ENCODE data around the gene SAMD8. TPM values are rescaled to one million over a fixed set of nuclear protein-coding genes. Genes with fewer than 3 reads are reported as not detected.

SAMD8 gene
- total RNA-seq, 1 donor from 2014 or later, result 14.9 TPM

DNA sequence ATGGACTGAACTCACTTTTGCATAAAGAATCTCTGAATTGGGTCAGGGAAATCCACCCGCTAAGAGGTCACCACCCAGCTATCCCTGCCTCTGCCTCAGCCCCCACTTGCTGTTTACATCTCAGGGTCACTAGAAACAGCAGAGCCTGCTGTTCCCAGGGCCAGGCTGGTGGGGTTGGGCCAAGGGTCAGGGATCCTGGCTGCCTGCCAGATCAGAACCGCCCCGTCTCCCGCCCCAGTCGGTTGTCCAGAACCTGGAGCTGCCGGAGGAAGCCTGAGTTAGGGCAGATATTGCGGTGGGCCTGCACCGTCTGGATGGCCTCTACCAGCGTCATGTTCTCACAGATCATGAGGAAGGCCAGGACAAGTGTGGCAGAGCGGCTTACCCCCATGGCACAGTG lies 17.0 kb upstream of the SAMD8 start:
- Mint-ChIP-seq H3K9me3 (no peaks in the 10 kb centered on the region), H3K27ac (no peak overlapping the region), H3K4me1 (ENCODE audit: low read depth) (no peaks in the 10 kb centered on the region), H3K36me3 (ENCODE audit: low read depth) (no peaks in the 10 kb centered on the region), H3K27me3 (ENCODE audit: low read depth) (no peaks in the 10 kb centered on the region), H3K4me3 (ENCODE audit: low read depth) (no peak overlapping the region)
- no peak for DNase-seq (ENCODE audit: low spot score)
- intact Hi-C loops (cut with micrococcal nuclease), result no loop called here

GRCh38 chr10:75095631-75096030 lies 15.8 kb upstream of the SAMD8 start:
- H3K4me3 Mint-ChIP-seq (ENCODE audit: low read depth), result no peak overlapping the region
- intact Hi-C loops (cut with micrococcal nuclease), result loop anchor here (5.0 kb wide), 1 partner anchor 853 kb away; no protein-coding TSS in a partner anchor
- peaks cover 1% of the 10 kb centered on the region for H3K4me1 Mint-ChIP-seq (ENCODE audit: low read depth)
- H3K27me3 Mint-ChIP-seq (ENCODE audit: low read depth), result no peaks in the 10 kb centered on the region
- H3K27ac Mint-ChIP-seq, result no peak overlapping the region
- no peaks in the 10 kb centered on the region for H3K36me3 Mint-ChIP-seq (ENCODE audit: low read depth)
- no peaks in the 10 kb centered on the region for H3K9me3 Mint-ChIP-seq
- no peak for DNase-seq (ENCODE audit: low spot score)

DNA sequence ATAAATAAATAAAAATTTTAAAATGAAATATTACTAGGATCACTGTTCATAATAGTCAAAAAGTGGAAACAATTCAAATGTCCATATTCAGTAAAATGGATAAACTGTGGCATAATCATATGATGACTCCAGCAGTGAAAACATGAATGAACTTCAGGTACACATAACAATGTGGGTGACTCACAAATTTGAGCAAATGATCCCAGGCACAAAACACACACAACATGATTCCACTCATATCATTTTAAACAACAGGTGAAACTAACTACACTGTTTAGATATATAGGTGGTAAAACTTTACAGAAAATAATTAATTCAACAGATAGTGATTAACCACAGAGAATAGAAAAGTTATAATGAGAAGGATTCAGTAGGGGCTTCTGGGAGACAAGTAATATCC lies 14.7 kb upstream of the SAMD8 start:
- DNase-seq (ENCODE audit: low spot score), result no peak
- Mint-ChIP-seq H3K36me3 (ENCODE audit: low read depth) (no peaks in the 10 kb centered on the region), H3K27me3 (ENCODE audit: low read depth) (no peaks in the 10 kb centered on the region), H3K4me3 (ENCODE audit: low read depth) (no peak overlapping the region), H3K4me1 (ENCODE audit: low read depth) (peaks cover 3% of the 10 kb centered on the region), H3K27ac (no peak overlapping the region), H3K9me3 (no peaks in the 10 kb centered on the region)
- intact Hi-C loops (cut with micrococcal nuclease), result loop anchor here (5.0 kb wide), 1 partner anchor 854 kb away; no protein-coding TSS in a partner anchor

GRCh38 chr10:75097666-75098285 lies 13.7 kb upstream of the SAMD8 start:
- intact Hi-C loops (cut with micrococcal nuclease), result loop anchor here (5.0 kb wide), 1 partner anchor 855 kb away; no protein-coding TSS in a partner anchor
- peaks cover 3% of the 10 kb centered on the region for H3K4me1 Mint-ChIP-seq (ENCODE audit: low read depth)
- no peaks in the 10 kb centered on the region for H3K9me3 Mint-ChIP-seq
- no peak overlapping the region for H3K27ac Mint-ChIP-seq
- H3K36me3 Mint-ChIP-seq (ENCODE audit: low read depth), result no peaks in the 10 kb centered on the region
- no peak overlapping the region for H3K4me3 Mint-ChIP-seq (ENCODE audit: low read depth)
- no peak for DNase-seq (ENCODE audit: low spot score)
- no peaks in the 10 kb centered on the region for H3K27me3 Mint-ChIP-seq (ENCODE audit: low read depth)

GRCh38 chr10:75098902-75099673 lies 12.4 kb upstream of the SAMD8 start:
- Mint-ChIP-seq H3K27me3 (ENCODE audit: low read depth) (no peaks in the 10 kb centered on the region), H3K27ac (no peak overlapping the region), H3K4me1 (ENCODE audit: low read depth) (peaks cover 3% of the 10 kb centered on the region), H3K9me3 (no peaks in the 10 kb centered on the region), H3K4me3 (ENCODE audit: low read depth) (no peak overlapping the region), H3K36me3 (ENCODE audit: low read depth) (no peaks in the 10 kb centered on the region)
- intact Hi-C loops (cut with micrococcal nuclease), result loop anchor here (5.0 kb wide), 1 partner anchor 857 kb away; no protein-coding TSS in a partner anchor
- no peak for DNase-seq (ENCODE audit: low spot score)

- intact Hi-C loops (cut with micrococcal nuclease), result loop anchor here (2.0 to 5.0 kb wide), 2 partner anchors 833 to 858 kb away; no protein-coding TSS in a partner anchor
- Mint-ChIP-seq H3K9me3 (no peaks in the 10 kb centered on the region), H3K36me3 (ENCODE audit: low read depth) (no peaks in the 10 kb centered on the region), H3K27me3 (ENCODE audit: low read depth) (no peaks in the 10 kb centered on the region), H3K27ac (no peak overlapping the region), H3K4me1 (ENCODE audit: low read depth) (peaks cover 3% of the 10 kb centered on the region), H3K4me3 (ENCODE audit: low read depth) (no peak overlapping the region)
- DNase-seq (ENCODE audit: low spot score), result peak; percentile 69
These were observed 11.3 kb upstream of the SAMD8 start for GRCh38 chr10:75099952-75100763.

- Mint-ChIP-seq H3K4me1 (ENCODE audit: low read depth) (peaks cover 3% of the 10 kb centered on the region), H3K27ac (no peak overlapping the region), H3K27me3 (ENCODE audit: low read depth) (no peaks in the 10 kb centered on the region), H3K9me3 (no peaks in the 10 kb centered on the region), H3K36me3 (ENCODE audit: low read depth) (no peaks in the 10 kb centered on the region), H3K4me3 (ENCODE audit: low read depth) (no peak overlapping the region)
- no peak for DNase-seq (ENCODE audit: low spot score)
- intact Hi-C loops (cut with micrococcal nuclease), result loop anchor here (2.0 kb wide), 1 partner anchor 834 kb away; no protein-coding TSS in a partner anchor
These were observed 10.6 kb upstream of the SAMD8 start for GRCh38 chr10:75100764-75101291.

- H3K4me3 Mint-ChIP-seq (ENCODE audit: low read depth), result no peak overlapping the region
- H3K27me3 Mint-ChIP-seq (ENCODE audit: low read depth), result no peaks in the 10 kb centered on the region
- no peak overlapping the region for H3K27ac Mint-ChIP-seq
- intact Hi-C loops (cut with micrococcal nuclease), result loop anchor here (2.0 kb wide), 1 partner anchor 835 kb away; no protein-coding TSS in a partner anchor
- H3K4me1 Mint-ChIP-seq (ENCODE audit: low read depth), result peaks cover 3% of the 10 kb centered on the region
- DNase-seq (ENCODE audit: low spot score), result no peak
- no peaks in the 10 kb centered on the region for H3K9me3 Mint-ChIP-seq
- no peaks in the 10 kb centered on the region for H3K36me3 Mint-ChIP-seq (ENCODE audit: low read depth)
These were observed 9.8 kb upstream of the SAMD8 start for GRCh38 chr10:75101416-75102251.

DNA sequence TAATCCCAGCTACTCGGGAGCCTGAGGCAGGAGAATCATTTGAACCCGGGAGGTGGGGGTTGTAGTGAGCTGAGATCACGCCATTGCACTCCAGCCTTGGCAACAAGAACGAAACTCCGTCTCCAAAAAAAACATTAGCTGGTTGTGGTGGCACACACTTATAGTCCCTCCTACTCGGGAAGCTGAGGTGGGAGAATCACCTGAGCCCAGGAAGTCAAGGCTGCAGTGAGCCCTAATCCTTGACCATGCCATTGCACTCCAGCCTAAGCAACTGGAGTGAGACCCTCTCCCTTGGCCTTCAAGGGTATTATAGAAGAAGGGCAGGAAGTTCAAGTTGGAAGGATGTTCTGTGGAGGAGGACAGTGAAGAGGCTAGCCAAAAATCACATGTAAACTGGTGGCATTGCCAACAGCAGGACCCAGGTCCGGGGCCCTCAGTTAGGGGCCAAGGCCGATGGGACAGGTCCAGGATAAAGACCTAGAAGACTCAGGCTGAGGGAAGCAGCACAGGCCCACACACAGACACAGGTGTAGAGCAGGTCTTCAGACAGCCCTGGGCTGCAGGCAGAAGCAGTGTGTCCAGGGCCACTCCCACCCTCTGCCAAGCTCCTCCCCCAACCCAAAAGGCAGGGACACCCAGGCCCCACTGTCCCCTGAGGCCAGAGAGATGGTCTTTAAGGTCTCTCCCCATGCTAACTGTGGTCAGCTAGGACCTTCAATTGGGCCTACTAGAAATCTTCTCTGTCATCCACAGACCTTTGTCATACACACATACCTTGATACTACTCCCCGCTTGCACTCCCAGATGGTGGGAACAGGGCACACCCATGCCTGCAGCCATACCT lies 8.4 kb upstream of the SAMD8 start:
- H3K4me1 Mint-ChIP-seq (ENCODE audit: low read depth), result peaks cover 3% of the 10 kb centered on the region
- intact Hi-C loops (cut with micrococcal nuclease), result no loop called here
- no peak overlapping the region for H3K27ac Mint-ChIP-seq
- H3K36me3 Mint-ChIP-seq (ENCODE audit: low read depth), result no peaks in the 10 kb centered on the region
- no peaks in the 10 kb centered on the region for H3K27me3 Mint-ChIP-seq (ENCODE audit: low read depth)
- no peak overlapping the region for H3K4me3 Mint-ChIP-seq (ENCODE audit: low read depth)
- no peak for DNase-seq (ENCODE audit: low spot score)
- H3K9me3 Mint-ChIP-seq, result no peaks in the 10 kb centered on the region

- peaks cover 3% of the 10 kb centered on the region for H3K4me1 Mint-ChIP-seq (ENCODE audit: low read depth)
- no peak for DNase-seq (ENCODE audit: low spot score)
- H3K36me3 Mint-ChIP-seq (ENCODE audit: low read depth), result no peaks in the 10 kb centered on the region
- intact Hi-C loops (cut with micrococcal nuclease), result no loop called here
- H3K9me3 Mint-ChIP-seq, result no peaks in the 10 kb centered on the region
- no peak overlapping the region for H3K27ac Mint-ChIP-seq
- H3K4me3 Mint-ChIP-seq (ENCODE audit: low read depth), result no peak overlapping the region
- no peaks in the 10 kb centered on the region for H3K27me3 Mint-ChIP-seq (ENCODE audit: low read depth)
These were observed 7.4 kb upstream of the SAMD8 start for GRCh38 chr10:75103881-75104686.

DNA sequence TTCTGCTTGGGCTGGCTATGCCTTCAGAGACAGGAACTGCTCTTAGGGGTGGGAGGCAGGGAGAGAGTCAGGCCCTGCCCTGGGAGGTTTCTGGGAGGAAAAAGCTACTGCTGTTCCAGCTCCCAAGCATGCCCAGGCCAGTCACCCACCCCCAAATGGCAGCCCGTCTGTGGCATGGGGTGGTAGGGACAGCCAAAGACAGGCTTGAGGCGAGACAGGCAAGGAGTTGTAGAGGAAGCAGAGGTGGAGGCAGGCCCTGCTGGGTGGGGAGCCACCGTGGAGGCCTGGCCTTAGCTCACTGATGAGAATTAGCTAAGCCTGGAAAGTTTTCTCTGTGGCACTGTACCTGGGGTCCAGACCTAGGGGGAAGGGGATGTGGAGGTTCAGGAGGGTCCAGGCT lies 6.6 kb upstream of the SAMD8 start:
- intact Hi-C loops (cut with micrococcal nuclease), result no loop called here

More for the DNA sequence above, 6.6 kb upstream of the SAMD8 start:
- H3K36me3 Mint-ChIP-seq (ENCODE audit: low read depth), result no peaks in the 10 kb centered on the region
- no peak overlapping the region for H3K4me3 Mint-ChIP-seq (ENCODE audit: low read depth)
- H3K4me1 Mint-ChIP-seq (ENCODE audit: low read depth), result peaks cover 6% of the 10 kb centered on the region
- H3K27me3 Mint-ChIP-seq (ENCODE audit: low read depth), result no peaks in the 10 kb centered on the region
- no peak for DNase-seq (ENCODE audit: low spot score)
- no peak overlapping the region for H3K27ac Mint-ChIP-seq
- no peaks in the 10 kb centered on the region for H3K9me3 Mint-ChIP-seq

All from activated T-helper 2 cell treated with anti-CD3 and anti-CD28 coated beads, Interferon-gamma antibody, Interleukin-2, Interleukin-4, amounts not matched to agents 10 μg/mL and 5 μg/mL and 100 μg/mL, durations not matched to agents 14 hours and 24 hours and 36 hours (primary cell).